ENCODE measurements around the gene STYX. TPM values are rescaled to one million over a fixed set of nuclear protein-coding genes. Genes with fewer than 3 reads are reported as not detected.

STYX gene
- total and polyA plus RNA-seq, 2 of the 4 experiments (the other 2 are of a cell fraction), result 5.8 to 7.5 TPM

- Histone ChIP-seq H3K23ac (ENCODE audit: low read depth, low read length) (no peak overlapping the region), H2AK9ac (replicated peaks; ENCODE audit: low read depth, low read length, poor library complexity) (no peak overlapping the region), H3K14ac (replicated peaks; ENCODE audit: low read depth, low read length) (no peak overlapping the region), H3K9me1 (ENCODE audit: insufficient read depth, low read length) (no peaks in the 10 kb centered on the region), H3K56ac (ENCODE audit: extremely low read depth, insufficient read depth, low read length) (no peak overlapping the region), H3K4me1 (ENCODE audit: control insufficient read depth, insufficient read depth, low read length) (no peaks in the 10 kb centered on the region), H2AK5ac (ENCODE audit: low read depth, low read length) (no peak overlapping the region), H4K20me1 (ENCODE audit: insufficient read depth, low read length) (peaks cover 4% of the 10 kb centered on the region; the same call in 1 of the 2 replicates), H2AFZ (replicated peaks; ENCODE audit: low read length, poor library complexity) (no peak overlapping the region), H3K4me2 (ENCODE audit: low read depth, low read length) (no peak overlapping the region), H2BK20ac (ENCODE audit: low read depth, low read length) (no peak overlapping the region), H3K9me3 (ENCODE audit: control insufficient read depth, insufficient read depth, low read length) (no peaks in the 10 kb centered on the region), H2BK15ac (ENCODE audit: low read depth, low read length) (no peak overlapping the region), H3K27me3 (ENCODE audit: control insufficient read depth, insufficient read depth, low read length) (no peaks in the 10 kb centered on the region), H3K9ac (ENCODE audit: low read depth, low read length) (no peak overlapping the region), H3K4me3 (ENCODE audit: insufficient read depth, low read depth, low read length) (no peak overlapping the region), H2BK5ac (ENCODE audit: low read depth, low read length, poor library complexity, severe bottlenecking) (no peak overlapping the region), H4K91ac (ENCODE audit: insufficient read depth, low read depth, low read length) (no peak overlapping the region), H3K4ac (ENCODE audit: low read depth, low read length) (no peak overlapping the region), H3K79me1 (ENCODE audit: low read depth in 1 of 2, low read length in 2 of 2) (peaks cover 15 to 24% of the 10 kb centered on the region in 2 experiments), H3K27ac (ENCODE audit: insufficient read depth, low read length) (no peak overlapping the region), H4K8ac (ENCODE audit: low read depth in 2 of 2, low read length in 2 of 2) (peak overlapping the region in 1 of 2 experiments; percentile 32; a peak in 1 of 4 replicates), H3K36me3 (ENCODE audit: control insufficient read depth, insufficient read depth, low read length) (peaks cover 29% of the 10 kb centered on the region), H4K5ac (ENCODE audit: low read depth, low read length) (no peak overlapping the region), H2BK120ac (ENCODE audit: low read depth, low read length) (no peak overlapping the region), H3K18ac (ENCODE audit: low read depth, low read length) (no peak overlapping the region)
- no TSS peak for BruUV-seq (replicated peaks)
- CTCF ChIA-PET, result interaction anchor here (0.6 kb wide), 1 partner anchor 111 kb away, joined by 3 read pairs; no protein-coding TSS in a partner anchor
- in situ Hi-C loops (cut with MboI; ENCODE audit: low sequenced_read_pairs), result loop anchor here (25.0 kb wide), 1 partner anchor 711 kb away; no protein-coding TSS in a partner anchor
- DNase-seq (no peak), ATAC-seq (ENCODE audit: low read depth) (no peak)
- intact Hi-C loops (cut with micrococcal nuclease), result no loop called here
- dilution Hi-C loops (cut with HindIII; ENCODE audit: low sequenced_read_pairs, unreplicated experiment), result no loop called here
- 100% methylated on average over 1 of the region's 4 CpGs; no CpG with 5 or more reads in 1 of the 2 experiments for WGBS, 2 experiments (ENCODE audit: extremely low coverage in 2 of 2, insufficient read length in 1 of 2)
- POLR2A ChIA-PET (ENCODE audit: unreplicated experiment), result no interaction called here
- no peak for TF ChIP-seq SMC3 (IDR thresholded peaks at IDR 0.05; ENCODE audit: low read depth, low read length)
- TF ChIP-seq MAZ (IDR thresholded peaks at IDR 0.05; ENCODE audit: borderline replicate concordance, low read depth, low read length), result no peak
- TF ChIP-seq CTCF (conservative IDR thresholded peaks at IDR 0.05; ENCODE audit: low read depth, low read length), result no peak
- TF ChIP-seq USF2 (IDR thresholded peaks at IDR 0.05; ENCODE audit: low read depth, low read length), result no peak
- no peak for TF ChIP-seq FOS (IDR thresholded peaks at IDR 0.05; ENCODE audit: low read depth, low read length)
- TF ChIP-seq CEBPB (IDR thresholded peaks at IDR 0.05; ENCODE audit: low read depth, low read length), result no peak
- TF ChIP-seq RFX5 (IDR thresholded peaks at IDR 0.05; ENCODE audit: low read depth, low read length), result no peak
- TF ChIP-seq ELK1 (IDR thresholded peaks at IDR 0.05; ENCODE audit: borderline replicate concordance, low read depth, low read length), result no peak
- no peak for TF ChIP-seq RAD21 (IDR thresholded peaks at IDR 0.05; ENCODE audit: low read length)
- no peak for TF ChIP-seq MXI1 (IDR thresholded peaks at IDR 0.05; ENCODE audit: borderline replicate concordance, low read depth, low read length)
- no peak for TF ChIP-seq POLR2A (IDR thresholded peaks at IDR 0.05; ENCODE audit: low read depth, low read length)
- no peak for TF ChIP-seq NFE2L2 (IDR thresholded peaks at IDR 0.05; ENCODE audit: low read depth, low read length)
- no peak for TF ChIP-seq RCOR1 (IDR thresholded peaks at IDR 0.05; ENCODE audit: insufficient replicate concordance, low read length)
- no peak for TF ChIP-seq BHLHE40 (IDR thresholded peaks at IDR 0.05; ENCODE audit: low read depth, low read length)
- TF ChIP-seq MAFK (IDR thresholded peaks at IDR 0.05; ENCODE audit: low read depth, low read length), result no peak
These were observed 6.2 kb upstream of the STYX start for GRCh38 chr14:52723514-52724359.
